ENCODE measurements around the gene BMP5.

Gene BMP5

DNA sequence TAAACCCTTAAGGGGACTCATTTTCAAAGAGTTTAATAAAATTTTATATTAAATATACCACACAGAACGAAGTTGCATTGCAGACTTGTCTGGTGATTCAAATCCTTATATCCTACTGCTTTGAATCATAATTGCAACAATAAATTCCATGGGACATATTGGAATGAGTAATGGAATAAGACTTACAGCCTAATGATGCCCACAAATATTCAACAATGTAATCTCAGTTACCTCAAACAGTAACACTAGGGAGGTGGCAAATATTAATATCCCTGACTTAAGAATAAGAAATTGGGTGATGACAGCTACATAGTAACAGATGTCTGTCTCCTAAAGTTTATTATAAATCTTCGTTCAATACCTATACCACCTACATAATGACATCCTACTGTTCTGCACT, 52.6 kb downstream of the BMP5 start:
- no peaks in the 10 kb centered on the region for H3K9me2 ChIP-seq (replicated peaks; ENCODE audit: control insufficient read depth, low read length)
- no peaks in the 10 kb centered on the region for H4K20me1 ChIP-seq (ENCODE audit: control insufficient read depth, insufficient read depth, low read depth, low read length)
- H3K4me3 ChIP-seq (ENCODE audit: low read length), result no peak overlapping the region
- H3F3A ChIP-seq (ENCODE audit: control insufficient read depth, insufficient read depth), result no peaks in the 10 kb centered on the region
- no peaks in the 10 kb centered on the region for H3K36me3 ChIP-seq (ENCODE audit: control insufficient read depth, low read length)
- H3K27me3 ChIP-seq (ENCODE audit: control insufficient read depth, low read length), result no peaks in the 10 kb centered on the region
- no peaks in the 10 kb centered on the region for H3K79me2 ChIP-seq (ENCODE audit: control insufficient read depth, low read length)
- TF ChIP-seq, protein P1, sequence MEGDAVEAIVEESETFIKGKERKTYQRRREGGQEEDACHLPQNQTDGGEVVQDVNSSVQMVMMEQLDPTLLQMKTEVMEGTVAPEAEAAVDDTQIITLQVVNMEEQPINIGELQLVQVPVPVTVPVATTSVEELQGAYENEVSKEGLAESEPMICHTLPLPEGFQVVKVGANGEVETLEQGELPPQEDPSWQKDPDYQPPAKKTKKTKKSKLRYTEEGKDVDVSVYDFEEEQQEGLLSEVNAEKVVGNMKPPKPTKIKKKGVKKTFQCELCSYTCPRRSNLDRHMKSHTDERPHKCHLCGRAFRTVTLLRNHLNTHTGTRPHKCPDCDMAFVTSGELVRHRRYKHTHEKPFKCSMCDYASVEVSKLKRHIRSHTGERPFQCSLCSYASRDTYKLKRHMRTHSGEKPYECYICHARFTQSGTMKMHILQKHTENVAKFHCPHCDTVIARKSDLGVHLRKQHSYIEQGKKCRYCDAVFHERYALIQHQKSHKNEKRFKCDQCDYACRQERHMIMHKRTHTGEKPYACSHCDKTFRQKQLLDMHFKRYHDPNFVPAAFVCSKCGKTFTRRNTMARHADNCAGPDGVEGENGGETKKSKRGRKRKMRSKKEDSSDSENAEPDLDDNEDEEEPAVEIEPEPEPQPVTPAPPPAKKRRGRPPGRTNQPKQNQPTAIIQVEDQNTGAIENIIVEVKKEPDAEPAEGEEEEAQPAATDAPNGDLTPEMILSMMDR (IDR thresholded peaks at IDR 0.05; ENCODE audit: low read depth, low read length, poor library complexity, severe bottlenecking), result no peak
- TF ChIP-seq EZH2phosphoT487 (IDR thresholded peaks at IDR 0.05; ENCODE audit: borderline replicate concordance, low read length), result no peak
- no peak overlapping the region for H3K4me2 ChIP-seq (ENCODE audit: low read length)
- no peaks in the 10 kb centered on the region for H3K9me3 ChIP-seq (ENCODE audit: control insufficient read depth, insufficient read depth, low read length)
- no peaks in the 10 kb centered on the region for H3K4me1 ChIP-seq (ENCODE audit: control insufficient read depth, low read length)
- no peak overlapping the region for H3K27ac ChIP-seq (ENCODE audit: low read depth, low read length)

DNA sequence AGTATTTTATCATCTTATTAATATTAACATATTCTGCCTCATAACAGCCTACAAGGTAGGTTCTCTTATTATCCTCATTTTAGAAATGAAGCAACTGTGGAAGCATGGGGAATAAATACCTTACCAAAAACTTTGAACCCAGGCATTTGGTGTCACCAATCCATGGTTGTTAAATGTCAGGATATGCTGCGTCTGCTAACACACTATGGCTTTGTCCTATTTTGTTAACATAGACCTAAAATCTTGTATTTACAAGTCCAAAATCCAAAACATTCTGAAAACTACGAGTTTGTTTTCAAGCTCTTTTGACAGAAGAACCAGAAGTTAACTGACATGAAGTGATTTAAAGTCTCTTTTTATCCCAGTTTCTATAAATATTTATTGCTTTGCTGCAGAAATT, 53.4 kb downstream of the BMP5 start:
- H3K9me3 ChIP-seq (ENCODE audit: control insufficient read depth, insufficient read depth, low read length), result no peaks in the 10 kb centered on the region
- H3K79me2 ChIP-seq (ENCODE audit: control insufficient read depth, low read length), result no peaks in the 10 kb centered on the region
- H3K4me3 ChIP-seq (ENCODE audit: low read length), result no peak overlapping the region
- H3K4me1 ChIP-seq (ENCODE audit: control insufficient read depth, low read length), result no peaks in the 10 kb centered on the region
- H3K36me3 ChIP-seq (ENCODE audit: control insufficient read depth, low read length), result no peaks in the 10 kb centered on the region
- H3F3A ChIP-seq (ENCODE audit: control insufficient read depth, insufficient read depth), result no peaks in the 10 kb centered on the region
- H3K4me2 ChIP-seq (ENCODE audit: low read length), result no peak overlapping the region
- TF ChIP-seq, protein P1 (IDR thresholded peaks at IDR 0.05; ENCODE audit: low read depth, low read length, poor library complexity, severe bottlenecking), result no peak
- TF ChIP-seq EZH2phosphoT487 (IDR thresholded peaks at IDR 0.05; ENCODE audit: borderline replicate concordance, low read length), result no peak
- H3K9me2 ChIP-seq (replicated peaks; ENCODE audit: control insufficient read depth, low read length), result no peaks in the 10 kb centered on the region
- no peak overlapping the region for H3K27ac ChIP-seq (ENCODE audit: low read depth, low read length)
- no peaks in the 10 kb centered on the region for H4K20me1 ChIP-seq (ENCODE audit: control insufficient read depth, insufficient read depth, low read depth, low read length)
- no peaks in the 10 kb centered on the region for H3K27me3 ChIP-seq (ENCODE audit: control insufficient read depth, low read length)

DNA sequence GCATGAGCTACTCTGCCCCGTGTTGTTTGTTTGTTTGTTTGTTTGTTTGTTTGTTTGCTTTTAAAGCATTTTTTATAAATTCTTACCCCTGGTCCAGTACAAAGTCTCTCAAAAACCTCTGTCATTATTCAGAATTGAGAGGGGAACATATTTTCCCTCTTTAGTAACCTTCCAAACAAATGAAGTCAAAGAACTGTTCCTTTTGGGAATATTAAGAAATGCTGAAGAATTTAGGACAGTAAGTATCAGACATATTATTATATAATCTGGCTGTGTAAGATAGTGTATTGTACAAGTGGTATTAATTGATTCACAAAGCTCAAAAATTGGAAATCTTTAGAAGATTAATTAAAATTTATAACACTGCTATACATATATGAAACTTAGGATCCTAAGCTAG, 54.7 kb downstream of the BMP5 start:
- Histone ChIP-seq H3K27me3 (ENCODE audit: control insufficient read depth, low read length) (no peaks in the 10 kb centered on the region), H3K4me2 (ENCODE audit: low read length) (no peak overlapping the region), H3K79me2 (ENCODE audit: control insufficient read depth, low read length) (no peaks in the 10 kb centered on the region), H3K4me1 (ENCODE audit: control insufficient read depth, low read length) (no peaks in the 10 kb centered on the region), H3K9me3 (ENCODE audit: control insufficient read depth, insufficient read depth, low read length) (no peaks in the 10 kb centered on the region), H3K27ac (ENCODE audit: low read depth, low read length) (no peak overlapping the region), H3K9me2 (replicated peaks; ENCODE audit: control insufficient read depth, low read length) (no peaks in the 10 kb centered on the region), H4K20me1 (ENCODE audit: control insufficient read depth, insufficient read depth, low read depth, low read length) (no peaks in the 10 kb centered on the region), H3K4me3 (ENCODE audit: low read length) (no peak overlapping the region), H3K36me3 (ENCODE audit: control insufficient read depth, low read length) (no peaks in the 10 kb centered on the region), H3F3A (ENCODE audit: control insufficient read depth, insufficient read depth) (no peaks in the 10 kb centered on the region)
- TF ChIP-seq EZH2phosphoT487 (IDR thresholded peaks at IDR 0.05; ENCODE audit: borderline replicate concordance, low read length), result no peak
- TF ChIP-seq, protein P1 (IDR thresholded peaks at IDR 0.05; ENCODE audit: low read depth, low read length, poor library complexity, severe bottlenecking), result no peak

DNA sequence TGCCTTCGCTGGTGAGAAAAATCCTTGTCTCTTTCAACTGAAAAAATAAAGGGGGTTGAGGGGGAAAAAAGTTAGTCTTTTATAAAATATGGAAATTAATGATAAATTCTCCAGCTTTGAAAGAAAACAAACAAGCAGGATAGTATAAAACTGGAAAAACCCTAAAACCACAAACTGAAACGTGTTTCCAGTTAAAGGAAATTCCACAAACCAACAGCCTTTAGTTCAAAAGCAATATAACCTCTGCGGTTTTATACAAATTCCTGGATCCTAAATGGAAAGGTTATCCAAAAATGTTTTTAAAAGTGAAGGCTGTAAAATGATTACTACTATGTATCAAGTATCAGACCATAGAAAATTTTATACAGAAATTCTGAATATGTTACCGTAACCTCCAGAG, 55.6 kb downstream of the BMP5 start:
- H3F3A ChIP-seq (ENCODE audit: control insufficient read depth, insufficient read depth), result no peaks in the 10 kb centered on the region
- H3K27me3 ChIP-seq (ENCODE audit: control insufficient read depth, low read length), result no peaks in the 10 kb centered on the region
- H3K27ac ChIP-seq (ENCODE audit: low read depth, low read length), result no peak overlapping the region
- H3K36me3 ChIP-seq (ENCODE audit: control insufficient read depth, low read length), result no peaks in the 10 kb centered on the region
- no peaks in the 10 kb centered on the region for H3K9me2 ChIP-seq (replicated peaks; ENCODE audit: control insufficient read depth, low read length)
- TF ChIP-seq, protein P1 (IDR thresholded peaks at IDR 0.05; ENCODE audit: low read depth, low read length, poor library complexity, severe bottlenecking), result no peak
- no peak for TF ChIP-seq EZH2phosphoT487 (IDR thresholded peaks at IDR 0.05; ENCODE audit: borderline replicate concordance, low read length)
- no peaks in the 10 kb centered on the region for H3K4me1 ChIP-seq (ENCODE audit: control insufficient read depth, low read length)
- no peaks in the 10 kb centered on the region for H3K9me3 ChIP-seq (ENCODE audit: control insufficient read depth, insufficient read depth, low read length)
- no peak overlapping the region for H3K4me3 ChIP-seq (ENCODE audit: low read length)
- H3K79me2 ChIP-seq (ENCODE audit: control insufficient read depth, low read length), result no peaks in the 10 kb centered on the region
- H3K4me2 ChIP-seq (ENCODE audit: low read length), result no peak overlapping the region
- no peaks in the 10 kb centered on the region for H4K20me1 ChIP-seq (ENCODE audit: control insufficient read depth, insufficient read depth, low read depth, low read length)
